Measurements from ENCODE around the gene TMEM238.

- TF ChIP-seq EZH2 (IDR thresholded peaks at IDR 0.05; ENCODE audit: low read length, unreplicated experiment) (no peak), CTCF (conservative IDR thresholded peaks at IDR 0.05; ENCODE audit: low read depth, low read length) (no peak)
Measured at GRCh38 chr19:55408533-55408872, 24.4 kb upstream of the TMEM238 start.
